Naive thymus-derived CD8-positive, alpha-beta T cell (primary cell): ENCODE data around the gene LMF1. TPM values are rescaled to one million over a fixed set of nuclear protein-coding genes. Genes with fewer than 3 reads are reported as not detected.

Source experiments
- ATAC-seq, 2 donors: fragments of 150-1000 bp; cut with Tn5 transposase in 1 of 2; sonication (Bioruptor Pico), chemical (Tn5 transposase) in 1 of 2; 1 replicate in 1 of 2; 2 replicates in 1 of 2; pipeline ENCODE4 v1.10.0; 2021; ENCODE audit warnings: mild to moderate bottlenecking in 2 of 2, moderate library complexity in 2 of 2
- POLR2A ChIA-PET: fragments of 350-600 bp; sonication (Branson Sonifier 250); formaldehyde crosslinking; loops from one replicate; lab custom pipeline; 2021; ENCODE audit warnings: antibody characterized with exemption; lab: Charles Lee
- DNase-seq, 10 donors: peaks; one replicate each; pipeline versions ENCODE4 v3.0.0 to v3.0.0-alpha.2; 2020 to 2022
- H3K27ac Mint-ChIP-seq, 10 donors: one replicate each; pipeline ENCODE4 v1.8.0; 2020 to 2022; ENCODE audit warnings: mild to moderate bottlenecking in 10 of 10, mixed read lengths in 10 of 10, moderate library complexity in 4 of 10, inconsistent platforms in 1 of 10
- H3K27me3 Mint-ChIP-seq, 5 donors: one replicate each; pipeline ENCODE4 v1.8.0; 2021 to 2022; ENCODE audit warnings: mixed read lengths in 5 of 5
- H3K36me3 Mint-ChIP-seq, 3 donors: one replicate each; pipeline ENCODE4 v1.8.0; 2020 to 2022; ENCODE audit warnings: mixed read lengths in 3 of 3, mild to moderate bottlenecking in 2 of 3, inconsistent platforms in 1 of 3
- H3K4me1 Mint-ChIP-seq, 4 donors: one replicate each; pipeline ENCODE4 v1.8.0; 2021 to 2022; ENCODE audit warnings: mixed read lengths in 4 of 4
- H3K4me3 Mint-ChIP-seq, 10 donors: one replicate each; pipeline ENCODE4 v1.8.0; 2020 to 2022; ENCODE audit warnings: mild to moderate bottlenecking in 10 of 10, mixed read lengths in 10 of 10, moderate library complexity in 6 of 10, inconsistent platforms in 1 of 10
- H3K9me3 Mint-ChIP-seq, 9 donors: one replicate each; pipeline ENCODE4 v1.8.0; 2020 to 2022; ENCODE audit warnings: mixed read lengths in 9 of 9, mild to moderate bottlenecking in 3 of 9, inconsistent platforms in 1 of 9, moderate library complexity in 1 of 9
- polyA plus RNA-seq, 3 donors: library from polyadenylated mRNA; unstranded; fragments of 300-500 nt; fragmentation: Illumina TruSeq; gene quantifications; one replicate each; pipeline ENCODE4 v1.2.3, GENCODE V29; 2021
- total RNA-seq, 8 experiments: library from RNA in 2 of 8; stranded (reverse) in 2 of 8; gene quantifications; one replicate each; pipeline ENCODE4 v1.2.3 and lab custom pipeline; 2021 to 2026

Gene LMF1
- total and polyA plus RNA-seq, 5 experiments from 2014 or later = 12.2 to 45.1 (median 13.6) TPM

DNA sequence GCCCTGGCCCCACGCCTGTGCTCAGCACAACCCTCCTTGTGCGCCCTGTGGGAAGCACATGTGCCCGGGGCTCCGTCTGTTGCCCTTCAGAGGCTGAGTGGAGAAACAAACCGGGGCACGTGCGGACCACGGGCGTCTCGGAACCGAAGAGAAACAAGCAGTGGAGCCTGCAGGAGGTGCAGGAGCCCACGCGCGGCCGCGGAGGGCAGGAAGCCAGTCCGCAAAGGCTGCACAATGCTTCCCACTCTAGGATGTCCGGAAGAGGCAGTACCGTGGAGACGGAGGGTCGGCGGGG is 94.8 kb downstream of the LMF1 start:
- ATAC-seq (no peak), DNase-seq (peak in 1 of 10 donors; percentile 26)
- Mint-ChIP-seq H3K4me3 (no peak overlapping the region), H3K27ac (no peak overlapping the region), H3K36me3 (peaks cover 0 to 21% (median 14%) of the 10 kb centered on the region in 3 donors), H3K4me1 (peaks cover 0 to 8% (median 2%) of the 10 kb centered on the region in 4 donors), H3K9me3 (peaks cover 0 to 4% (median 0%) of the 10 kb centered on the region in 9 donors), H3K27me3 (no peaks in the 10 kb centered on the region)
- POLR2A ChIA-PET = no interaction called here

DNA sequence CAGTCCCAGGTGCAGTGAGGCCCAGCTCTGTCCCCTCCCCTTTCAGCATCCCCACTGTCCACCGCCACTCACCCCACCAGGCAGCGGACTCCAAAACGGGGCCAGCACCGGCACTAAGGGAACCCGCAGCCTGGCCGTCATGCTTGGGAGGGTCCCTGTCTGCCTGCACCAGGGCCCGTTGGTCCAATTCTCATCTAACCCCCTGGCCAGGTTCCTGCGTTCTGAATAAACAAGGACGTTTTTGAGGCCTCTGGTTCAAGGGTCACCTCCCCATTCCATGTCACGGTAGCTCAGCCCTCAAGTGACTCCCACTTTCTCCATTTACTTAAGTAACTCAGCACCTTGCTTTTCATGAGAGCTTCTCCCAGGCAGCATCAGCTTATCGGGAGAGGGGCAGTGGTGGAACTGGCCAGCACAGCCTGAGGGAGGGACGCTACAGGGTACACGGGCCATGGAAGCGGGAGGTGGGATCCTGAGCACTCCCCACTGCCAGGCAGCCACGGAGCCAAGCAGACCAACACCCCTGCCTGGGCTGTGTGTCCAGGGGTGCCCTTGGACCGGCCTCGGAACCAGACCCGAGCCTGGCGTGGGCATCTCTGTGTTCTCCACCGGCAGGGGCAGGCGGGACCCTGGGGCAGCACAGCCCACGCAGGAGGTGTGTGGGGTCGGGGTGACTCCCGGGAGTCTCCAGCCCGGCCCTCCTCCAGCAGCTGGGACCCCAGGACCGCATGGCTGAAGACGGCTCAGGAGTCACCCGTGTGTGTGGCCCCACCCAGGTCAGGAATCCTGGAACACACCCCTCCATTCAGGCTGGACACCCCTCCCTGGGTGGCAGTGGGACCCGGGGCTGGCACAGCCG is 95.4 kb downstream of the LMF1 start:
- Mint-ChIP-seq H3K27ac (no peak overlapping the region), H3K4me3 (no peak overlapping the region), H3K4me1 (peaks cover 0 to 8% (median 2%) of the 10 kb centered on the region in 4 donors), H3K36me3 (peaks cover 0 to 21% (median 14%) of the 10 kb centered on the region in 3 donors), H3K27me3 (no peaks in the 10 kb centered on the region), H3K9me3 (peaks cover 0 to 2% (median 0%) of the 10 kb centered on the region in 9 donors)
- POLR2A ChIA-PET = no interaction called here
- ATAC-seq (no peak), DNase-seq (peak in 1 of 10 donors; percentile 55)

DNA sequence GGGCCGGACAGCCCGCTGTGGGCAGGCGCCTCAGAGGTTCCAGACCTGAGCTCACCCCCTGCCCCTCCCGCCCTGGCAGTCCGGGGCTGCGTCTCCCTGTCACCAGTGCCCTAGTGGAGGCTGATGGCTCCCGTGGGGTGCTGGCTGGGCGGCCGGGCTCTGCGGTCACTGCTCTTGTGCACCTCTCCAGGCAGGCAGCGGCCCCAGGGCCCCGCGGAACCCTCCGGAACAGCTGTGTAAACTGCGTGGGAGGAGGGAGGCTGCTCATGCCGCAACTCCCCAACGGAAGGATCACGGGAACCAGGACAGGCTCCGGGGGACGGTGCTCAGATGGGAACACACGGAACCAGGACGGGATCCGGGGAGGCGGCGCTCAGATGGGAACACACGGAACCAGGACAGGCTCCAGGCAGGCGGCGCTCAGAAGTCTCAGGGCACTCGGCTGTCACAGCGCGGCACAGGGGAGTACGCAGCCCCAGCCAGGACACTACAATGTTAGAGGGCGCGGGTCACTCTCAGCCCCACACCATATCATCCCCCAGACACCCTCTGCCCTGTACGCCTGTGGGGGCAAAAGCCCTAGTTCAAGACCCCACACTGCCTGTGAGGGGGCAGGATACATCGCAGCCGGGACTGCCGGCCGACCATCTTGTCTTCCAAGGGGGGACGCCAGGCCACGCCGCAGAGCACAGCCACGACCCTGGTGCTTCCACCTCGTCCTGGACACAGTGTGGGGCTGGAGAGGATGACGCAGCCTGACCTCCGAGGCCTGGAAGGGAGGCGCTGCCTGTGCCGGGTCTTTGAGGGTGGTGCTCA is 96.2 kb downstream of the LMF1 start:
- POLR2A ChIA-PET = no interaction called here
- Mint-ChIP-seq H3K9me3 (no peaks in the 10 kb centered on the region), H3K4me1 (peaks cover 0 to 8% (median 2%) of the 10 kb centered on the region in 4 donors), H3K4me3 (no peak overlapping the region), H3K27ac (no peak overlapping the region), H3K27me3 (no peaks in the 10 kb centered on the region), H3K36me3 (peaks cover 0 to 21% (median 14%) of the 10 kb centered on the region in 3 donors)
- no peak for ATAC-seq
- no peak for DNase-seq

DNA sequence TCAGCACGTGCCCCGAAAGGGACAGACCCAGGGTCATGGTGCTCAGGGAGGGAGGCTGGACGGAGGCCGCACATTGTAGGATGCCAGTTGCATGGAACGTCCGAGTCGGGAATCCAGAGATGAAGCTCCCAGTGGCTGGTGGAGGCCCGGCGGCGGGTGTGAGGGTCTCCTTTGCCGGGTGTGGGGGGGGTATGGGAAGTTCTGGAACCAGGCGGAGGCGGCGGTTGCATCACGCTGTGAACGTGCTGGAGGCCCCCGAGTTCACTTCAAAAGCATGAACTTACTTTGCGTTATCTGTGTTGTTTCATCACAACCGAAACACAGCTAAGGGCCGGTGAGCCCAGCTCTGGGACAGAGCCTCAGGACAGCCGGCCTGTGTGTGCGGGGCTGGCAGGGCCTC is 96.9 kb downstream of the LMF1 start:
- no peaks in the 10 kb centered on the region for H3K9me3 Mint-ChIP-seq
- peaks cover 0 to 25% (median 14%) of the 10 kb centered on the region in 3 donors for H3K36me3 Mint-ChIP-seq
- peak overlapping the region in 2 of 10 donors; percentile 32 to 92 for H3K27ac Mint-ChIP-seq
- H3K27me3 Mint-ChIP-seq = no peaks in the 10 kb centered on the region
- ATAC-seq = no peak
- H3K4me1 Mint-ChIP-seq = peaks cover 0 to 8% (median 2%) of the 10 kb centered on the region in 4 donors
- POLR2A ChIA-PET = no interaction called here
- no peak overlapping the region for H3K4me3 Mint-ChIP-seq
- no peak for DNase-seq

DNA sequence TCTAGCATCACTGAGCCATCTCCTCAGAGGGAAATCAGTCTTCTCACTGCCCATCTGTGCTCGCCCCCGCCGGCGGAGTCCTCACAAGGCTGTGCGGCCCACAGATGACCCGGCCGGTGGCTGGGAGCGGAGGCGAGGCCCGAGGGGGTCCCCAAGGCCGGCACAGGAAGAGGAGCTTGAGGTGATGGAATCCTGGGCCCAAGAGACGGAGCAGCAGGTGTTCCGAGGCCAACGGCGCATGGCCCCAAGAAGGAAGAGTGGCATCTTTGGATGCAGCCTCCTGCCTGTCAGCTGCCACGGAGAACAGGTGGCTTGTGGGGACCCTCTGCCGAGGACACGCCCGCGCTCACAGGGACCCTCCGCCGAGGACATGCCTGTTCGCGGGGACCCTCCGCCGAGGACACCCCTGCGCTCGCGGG is 97.5 kb downstream of the LMF1 start:
- H3K9me3 Mint-ChIP-seq = no peaks in the 10 kb centered on the region
- no peak for DNase-seq

DNA sequence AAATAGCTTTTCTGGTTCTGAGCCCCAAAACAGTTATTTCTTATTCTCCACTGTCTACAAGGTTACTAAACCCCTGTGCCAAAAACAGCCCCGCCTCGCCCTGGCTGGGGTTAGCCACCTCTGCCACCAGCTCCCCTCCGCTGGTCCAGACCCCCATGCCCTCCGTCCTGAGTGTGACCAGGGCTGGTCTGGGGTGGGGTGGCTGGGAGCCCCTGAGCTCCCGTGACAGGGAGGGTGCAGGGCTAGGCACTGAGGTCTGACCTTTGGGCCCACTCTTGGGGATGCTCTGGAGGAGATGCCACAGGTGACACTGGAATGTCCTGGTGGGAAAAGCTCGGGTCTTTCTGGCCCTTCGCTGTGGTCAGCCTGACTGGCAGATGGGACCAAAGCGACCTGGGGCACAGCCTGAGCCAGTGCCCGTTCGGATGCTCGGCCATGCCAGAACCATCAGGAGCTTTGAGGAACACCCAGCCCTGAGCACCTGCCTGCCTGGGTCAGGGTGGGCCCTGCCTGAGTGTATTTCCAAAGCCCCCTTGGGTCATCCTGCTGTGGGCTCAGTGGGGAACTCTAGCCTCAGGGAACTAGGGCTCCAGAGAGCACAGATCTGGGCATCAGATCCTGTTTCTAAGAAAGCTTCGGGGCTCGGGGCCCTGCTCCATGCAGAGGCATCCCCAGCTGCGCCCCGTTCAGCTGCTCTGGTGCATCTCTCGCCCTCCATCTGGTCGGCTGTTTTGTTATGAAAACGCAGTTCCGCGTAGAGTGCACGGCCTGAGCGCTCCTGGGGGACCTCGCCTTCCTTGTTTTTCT is 98.1 kb downstream of the LMF1 start:
- no peaks in the 10 kb centered on the region for H3K27me3 Mint-ChIP-seq
- H3K36me3 Mint-ChIP-seq = peaks cover 0 to 25% (median 16%) of the 10 kb centered on the region in 3 donors
- ATAC-seq (no peak), DNase-seq (peak in 1 of 10 donors; percentile 36)
- H3K9me3 Mint-ChIP-seq = no peaks in the 10 kb centered on the region
- peaks cover 0 to 7% (median under 1%) of the 10 kb centered on the region in 4 donors for H3K4me1 Mint-ChIP-seq
- POLR2A ChIA-PET = no interaction called here
- no peak overlapping the region for H3K27ac Mint-ChIP-seq
- H3K4me3 Mint-ChIP-seq = no peak overlapping the region

More for the DNA sequence above, 97.5 kb downstream of the LMF1 start:
- POLR2A ChIA-PET = no interaction called here
- Mint-ChIP-seq H3K4me3 (no peak overlapping the region), H3K27ac (peak overlapping the region in 1 of 10 donors; percentile 92), H3K27me3 (no peaks in the 10 kb centered on the region), H3K4me1 (peaks cover 0 to 8% (median 2%) of the 10 kb centered on the region in 4 donors), H3K36me3 (peaks cover 0 to 25% (median 14%) of the 10 kb centered on the region in 3 donors)
- no peak for ATAC-seq

DNA sequence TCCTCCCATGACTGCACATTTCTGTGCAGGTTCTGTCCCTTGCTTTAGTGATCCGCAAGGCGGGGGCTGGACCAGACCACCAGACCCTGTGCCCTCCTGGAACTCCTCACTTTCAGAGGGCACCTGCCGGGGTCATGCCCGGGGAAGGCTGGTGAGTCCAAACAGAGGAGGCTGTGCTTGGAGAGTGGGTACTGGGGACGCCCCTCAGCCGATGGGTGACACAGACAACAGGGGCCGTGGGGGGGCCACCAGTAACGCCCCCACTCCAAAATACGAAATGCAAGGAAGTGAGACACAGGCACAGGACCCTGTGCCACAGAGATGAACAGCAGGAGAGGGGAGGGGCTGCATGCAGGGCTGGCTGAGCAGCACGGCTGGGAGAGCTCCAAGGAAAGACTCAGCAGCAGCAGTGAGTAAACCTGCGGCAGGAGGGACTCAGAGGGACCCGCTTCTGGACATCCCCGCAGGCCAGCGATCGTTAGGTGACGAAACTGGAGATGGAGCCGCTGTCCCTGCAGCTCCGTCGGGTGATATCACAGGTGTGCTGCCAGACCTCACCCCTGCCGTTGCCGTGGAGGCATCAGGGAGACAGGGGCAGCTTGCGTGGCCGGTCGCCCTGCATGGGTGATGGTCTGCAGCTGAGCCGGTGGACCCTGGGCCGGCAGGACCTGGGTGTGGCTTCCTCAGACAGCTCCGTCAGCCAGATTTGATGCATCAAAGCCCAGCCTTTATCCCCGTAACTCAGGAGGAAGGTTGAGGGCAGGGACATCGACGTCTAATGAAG is 99.0 kb downstream of the LMF1 start:
- Mint-ChIP-seq H3K4me1 (peaks cover 0 to 2% (median under 1%) of the 10 kb centered on the region in 4 donors), H3K27ac (peak overlapping the region in 1 of 10 donors; percentile 11), H3K36me3 (peaks cover 0 to 22% (median 9%) of the 10 kb centered on the region in 3 donors), H3K4me3 (no peak overlapping the region), H3K9me3 (no peaks in the 10 kb centered on the region), H3K27me3 (no peaks in the 10 kb centered on the region)
- ATAC-seq = no peak
- peak in 1 of 10 donors; percentile 50 for DNase-seq
- POLR2A ChIA-PET = no interaction called here

DNA sequence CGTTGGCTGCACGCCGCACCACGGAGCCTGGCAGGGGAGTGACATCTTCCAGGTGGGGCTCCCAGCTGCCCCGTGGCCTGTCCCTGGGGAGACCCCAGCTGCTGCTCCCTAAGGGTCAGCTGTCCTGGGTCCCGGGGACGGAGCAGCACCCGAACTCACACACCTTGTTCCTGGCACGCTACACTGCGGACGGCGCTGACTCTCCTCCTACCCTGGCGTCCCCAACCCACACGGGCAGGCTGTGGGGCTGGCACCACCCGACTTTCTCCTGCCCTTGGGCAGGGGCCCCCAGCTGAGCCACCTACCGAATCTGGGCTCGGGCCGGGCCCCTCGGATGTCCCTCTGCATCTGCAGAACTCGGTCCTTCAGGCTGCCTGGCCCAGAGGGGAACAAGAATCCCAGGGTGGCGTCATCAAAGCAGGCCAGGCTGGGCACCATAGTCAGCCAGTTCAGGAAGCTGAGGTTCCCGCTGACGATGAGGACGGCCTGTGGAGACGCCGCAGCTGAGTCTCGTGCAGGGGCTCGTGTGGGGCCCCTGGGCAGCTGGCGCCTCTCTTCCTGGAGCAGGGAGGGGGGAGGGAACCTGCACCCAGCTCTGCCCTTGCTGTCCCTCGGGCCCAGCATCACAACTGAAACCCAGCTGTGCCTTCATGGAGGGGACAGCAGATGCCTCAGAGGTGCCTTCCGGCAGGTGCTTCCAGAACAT is 99.8 kb downstream of the LMF1 start:
- ATAC-seq (no peak), DNase-seq (peak in 1 of 10 donors; percentile 60)
- Mint-ChIP-seq H3K4me1 (peaks cover 0 to 2% (median under 1%) of the 10 kb centered on the region in 4 donors), H3K9me3 (no peaks in the 10 kb centered on the region), H3K36me3 (peaks cover 0 to 21% (median 9%) of the 10 kb centered on the region in 3 donors), H3K27ac (no peak overlapping the region), H3K4me3 (no peak overlapping the region), H3K27me3 (no peaks in the 10 kb centered on the region)
- POLR2A ChIA-PET = interaction anchor here (0.6 kb wide), 1 partner anchor 129 kb away, joined by 3 read pairs; no protein-coding TSS in a partner anchor

DNA sequence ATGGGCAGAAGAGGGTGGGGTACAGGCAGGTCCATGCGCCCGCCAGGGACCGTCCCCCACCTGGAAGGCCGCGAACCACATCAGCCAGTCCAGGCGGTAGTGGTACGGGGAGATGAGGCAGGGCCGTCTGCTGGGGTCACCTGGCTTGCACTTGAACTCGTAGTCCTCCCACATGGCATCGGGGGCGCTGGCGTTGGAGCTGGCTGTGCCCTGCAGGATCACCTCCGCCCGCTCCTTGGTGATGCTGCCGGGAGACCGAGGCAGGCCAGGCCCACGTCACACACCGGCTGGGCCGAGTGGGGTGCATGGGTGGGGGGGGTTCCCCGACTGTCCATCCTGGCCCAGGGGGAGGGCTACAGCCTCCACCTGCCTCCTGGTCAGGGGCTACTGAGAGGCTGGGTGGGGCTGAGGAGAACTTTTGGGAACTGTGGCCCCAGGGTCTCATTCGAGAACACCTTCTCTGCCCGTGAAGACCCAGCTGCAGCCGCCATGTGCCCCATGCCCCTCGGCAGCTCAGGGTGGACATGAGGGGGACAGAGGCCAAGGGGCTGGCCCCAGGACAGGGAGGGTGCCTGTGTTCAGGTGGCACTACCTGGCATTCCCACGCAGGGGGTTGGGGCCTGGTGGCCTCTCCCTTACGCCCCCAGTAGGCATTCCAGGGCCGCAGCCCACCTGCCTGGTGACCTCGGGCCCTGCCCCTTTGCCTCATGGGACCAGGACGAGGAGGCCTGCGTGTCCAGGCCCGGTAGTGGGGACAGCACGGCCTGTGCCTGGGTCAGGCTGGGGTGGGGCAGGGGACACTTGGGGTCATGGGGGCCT is 100.8 kb downstream of the LMF1 start:
- peaks cover 0 to 22% (median 9%) of the 10 kb centered on the region in 3 donors for H3K36me3 Mint-ChIP-seq
- no peak overlapping the region for H3K27ac Mint-ChIP-seq
- H3K9me3 Mint-ChIP-seq = peaks cover 0 to 3% (median 0%) of the 10 kb centered on the region in 9 donors
- peaks cover 0 to 2% (median under 1%) of the 10 kb centered on the region in 4 donors for H3K4me1 Mint-ChIP-seq
- peak in 1 of 10 donors; percentile 55 for DNase-seq
- no peak overlapping the region for H3K4me3 Mint-ChIP-seq
- POLR2A ChIA-PET = interaction anchor here (0.6 kb wide), 1 partner anchor 130 kb away, joined by 3 read pairs; no protein-coding TSS in a partner anchor
- no peak for ATAC-seq
- no peaks in the 10 kb centered on the region for H3K27me3 Mint-ChIP-seq
